ENCODE measurements around the gene DNER.

- no peak for TF ChIP-seq MAX (IDR thresholded peaks at IDR 0.05; ENCODE audit: insufficient read depth, insufficient read length)
- peak in 1 of 2 donors; percentile 1 for TF ChIP-seq CTCF (IDR thresholded peaks at IDR 0.05; ENCODE audit: extremely low read depth in 1 of 2, insufficient read depth in 1 of 2, low read depth in 1 of 2, low read length in 2 of 2)
- no peak for TF ChIP-seq GATA2 (IDR thresholded peaks at IDR 0.05; ENCODE audit: insufficient read depth, insufficient read length, low read depth, low read length)
- no peak for TF ChIP-seq FOS (IDR thresholded peaks at IDR 0.05; ENCODE audit: borderline replicate concordance, insufficient read depth, low read length)
- TF ChIP-seq POLR2AphosphoS5 (IDR thresholded peaks at IDR 0.05; ENCODE audit: insufficient read depth, low read depth, low read length) = no peak
- TF ChIP-seq POLR2A (IDR thresholded peaks at IDR 0.05; ENCODE audit: low read depth, low read length) = no peak
Measured at GRCh38 chr2:229713371-229714079, 830 bp downstream of the DNER start.
